Adrenal gland (tissue), 12 donors: ENCODE results near the gene AMT. TPM values are rescaled to one million over a fixed set of nuclear protein-coding genes. Genes with fewer than 3 reads are reported as not detected.
"Not testable (repeated sequence)": the region's sequence is repeated elsewhere in the genome, so short reads cannot be mapped to it uniquely, and the experiment has no call there.

Source experiments
- DNase-seq, 7 donors: peaks; one replicate each; pipeline ENCODE4 v3.0.0-alpha.2; 2019 to 2020
- H3K27ac ChIP-seq, 5 donors: fragments of 200-600 bp; sonication (generic) in 4 of 5; 1 replicate in 3 of 5; 2 replicates in 2 of 5; pipeline versions ENCODE4 v1.5.1 to v1.8.0; 2016 to 2020; ENCODE audit warnings: mild to moderate bottlenecking in 1 of 5
- H3K27me3 ChIP-seq: fragments of 200-600 bp; 2 replicates; pipeline ENCODE4 v1.8.0; 2021
- H3K36me3 ChIP-seq, 2 donors: fragments of 200-600 bp; replicated peaks in 1 of 2; 1 replicate in 1 of 2; 2 replicates in 1 of 2; pipeline versions ENCODE4 v1.5.1 to v1.8.0; 2018 to 2022
- H3K4me1 ChIP-seq, 2 donors: fragments of 200-600 bp; replicated peaks in 1 of 2; 1 replicate in 1 of 2; 2 replicates in 1 of 2; pipeline versions ENCODE4 v1.5.1 to v1.8.0; 2018 to 2021
- H3K4me3 ChIP-seq, 4 donors: fragments of 200-600 bp; sonication (generic) in 3 of 4; one replicate each; pipeline ENCODE4 v1.5.1; 2016 to 2018
- H3K9me3 ChIP-seq, 3 donors: fragments of 200-600 bp; sonication (generic) in 1 of 3; replicated peaks in 1 of 3; 1 replicate in 2 of 3; 2 replicates in 1 of 3; pipeline versions ENCODE4 v1.5.1 to v1.8.0; 2016 to 2021
- POLR2A ChIP-seq, 2 donors: fragments of 450-650 bp; IDR thresholded peaks; one replicate each; pipeline ENCODE4 v1.6.1; 2017; ENCODE audit warnings: antibody characterized with exemption in 2 of 2, mild to moderate bottlenecking in 2 of 2, moderate library complexity in 1 of 2
- WGBS, 4 donors: extraction: QIAGEN DNeasy Blood & Tissue Kit in 2 of 4; methylation state at CpG; one replicate each; pipeline versions ENCODE4 v1.1.5 to v1.1.7; 2013 to 2017; 5-methylcytosine and 5-hydroxymethylcytosine counted together
- intact Hi-C, 2 donors: fragments of 100-400 bp; cut with DNase I; formaldehyde crosslinking; loops; one replicate each; pipeline versions ENCODE4 v1.14.1 to v1.15.0; 2022 to 2023
- polyA plus RNA-seq, 3 donors: library from polyadenylated mRNA; stranded (reverse); fragments of 200-250 nt in 2 of 3; fragments of 350-450 nt in 1 of 3; fragmentation: Illumina TruSeq in 1 of 3; extraction: RNeasy Lipid Tissue Mini Kit (QIAGEN cat#74804) in 1 of 3; gene quantifications; one replicate each; pipeline ENCODE4 v1.2.3, GENCODE V29; 2013 to 2014
- total RNA-seq, 9 donors: library from RNA; depleted of rRNA in 4 of 9; stranded (reverse); fragments of >200 nt in 4 of 9; fragments of 120-200 nt in 1 of 9; fragmentation: NEBNext Ultra II Directional in 1 of 9; extraction: Animal tissue kit (Norgen Biotek cat#: 25700) in 1 of 9; gene quantifications; one replicate each; pipeline versions ENCODE4 v1.1.0 to v1.2.4, GENCODE V29; 2013 to 2023
- TF ChIP-seq, protein P1 (sequence below), 6 experiments: fragments of 450-650 bp in 4 of 6; fragments of 200-600 bp in 2 of 6; sonication (generic) in 1 of 6; IDR thresholded peaks; 1 replicate in 5 of 6; 2 replicates in 1 of 6; pipeline versions ENCODE4 v1.5.1 to v1.8.0; 2016 to 2021; ENCODE audit warnings: antibody characterized with exemption in 6 of 6, mild to moderate bottlenecking in 2 of 6, moderate library complexity in 1 of 6
- donor health status: healthy with polysubstance abuse.
- donor health status: Bipolar disorder and iron deficiency.
- donor health status: DM: yes; HTN: yes; CAD: no.
- donor health status: DM: no; HTN: no; CAD: no.
- donor health status: DM: no; HTN: no; CAD: no.
- donor health status: DM: yes; HTN: yes; CAD: no.

The AMT gene
- total and polyA plus RNA-seq, 12 donors, result 5.6 to 55.8 (median 20.7) TPM

DNA sequence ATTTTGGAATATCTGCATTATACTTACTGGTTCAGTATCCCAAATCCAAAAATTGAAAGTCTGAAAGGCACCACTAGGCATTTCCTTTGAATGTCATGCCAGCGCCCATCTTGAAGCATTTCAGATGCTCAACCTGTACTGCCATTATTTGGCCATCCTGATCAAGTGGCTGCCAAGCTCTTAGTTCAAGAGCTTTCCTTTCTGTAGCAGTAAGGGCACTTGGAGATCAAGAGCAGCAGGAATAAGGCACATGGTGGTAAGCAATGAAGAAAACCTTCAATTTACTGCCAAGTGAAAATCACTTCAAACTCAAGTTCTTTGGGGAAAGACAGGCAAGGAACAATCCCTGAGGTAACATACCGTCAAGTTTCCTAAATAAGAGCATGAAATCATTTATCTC is 20.5 kb downstream of the AMT start:
- intact Hi-C loops, result loop anchor here in 1 of 2 donors (10.0 kb wide), 1 partner anchor 47 kb away; the partner anchor contains the start of gene GPX1

DNA sequence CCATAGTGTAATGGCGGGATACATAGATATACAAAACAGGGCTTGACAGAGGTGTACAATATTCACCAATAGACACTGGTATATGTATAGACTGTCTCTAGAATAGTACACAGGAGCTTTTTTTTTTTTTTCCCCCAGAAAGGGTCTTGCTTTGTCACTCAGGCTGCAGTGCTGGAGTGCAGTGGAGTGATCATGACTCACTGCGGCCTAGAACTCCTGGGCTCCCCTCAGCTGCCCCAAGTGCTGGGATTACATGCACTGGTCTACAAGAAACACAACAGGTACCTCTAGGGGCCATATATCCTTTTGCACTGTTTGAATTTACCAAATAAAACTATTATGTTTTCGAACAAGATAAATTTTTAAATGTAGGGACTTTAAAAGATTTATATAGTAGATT is 22.8 kb downstream of the AMT start:
- Histone ChIP-seq H3K27ac (peak overlapping the region in 1 of 5 donors; percentile 51), H3K4me3 (no peak overlapping the region), H3K36me3 (peaks cover 0 to 21% of the 10 kb centered on the region in 2 donors), H3K9me3 (no peaks in the 10 kb centered on the region), H3K4me1 (peaks cover 7 to 53% of the 10 kb centered on the region in 2 donors), H3K27me3 (no peaks in the 10 kb centered on the region)
- DNase-seq, result peak in 1 of 7 donors; percentile 19
- intact Hi-C loops, result no loop called here
- TF ChIP-seq, protein P1, sequence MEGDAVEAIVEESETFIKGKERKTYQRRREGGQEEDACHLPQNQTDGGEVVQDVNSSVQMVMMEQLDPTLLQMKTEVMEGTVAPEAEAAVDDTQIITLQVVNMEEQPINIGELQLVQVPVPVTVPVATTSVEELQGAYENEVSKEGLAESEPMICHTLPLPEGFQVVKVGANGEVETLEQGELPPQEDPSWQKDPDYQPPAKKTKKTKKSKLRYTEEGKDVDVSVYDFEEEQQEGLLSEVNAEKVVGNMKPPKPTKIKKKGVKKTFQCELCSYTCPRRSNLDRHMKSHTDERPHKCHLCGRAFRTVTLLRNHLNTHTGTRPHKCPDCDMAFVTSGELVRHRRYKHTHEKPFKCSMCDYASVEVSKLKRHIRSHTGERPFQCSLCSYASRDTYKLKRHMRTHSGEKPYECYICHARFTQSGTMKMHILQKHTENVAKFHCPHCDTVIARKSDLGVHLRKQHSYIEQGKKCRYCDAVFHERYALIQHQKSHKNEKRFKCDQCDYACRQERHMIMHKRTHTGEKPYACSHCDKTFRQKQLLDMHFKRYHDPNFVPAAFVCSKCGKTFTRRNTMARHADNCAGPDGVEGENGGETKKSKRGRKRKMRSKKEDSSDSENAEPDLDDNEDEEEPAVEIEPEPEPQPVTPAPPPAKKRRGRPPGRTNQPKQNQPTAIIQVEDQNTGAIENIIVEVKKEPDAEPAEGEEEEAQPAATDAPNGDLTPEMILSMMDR (IDR thresholded peaks at IDR 0.05), result no peak
- no peak for TF ChIP-seq POLR2A (IDR thresholded peaks at IDR 0.05)
- 86 to 92% (median 89%) methylated on average over 3 of the region's 3 CpGs for WGBS, 4 donors

More for the DNA sequence above, 20.5 kb downstream of the AMT start:
- WGBS, 4 donors, result 80 to 89% (median 84%) methylated on average over 2 of the region's 2 CpGs
- no peak for DNase-seq
- Histone ChIP-seq H3K36me3 (peaks cover 0 to 6% of the 10 kb centered on the region in 2 donors), H3K4me1 (peaks cover 17 to 61% of the 10 kb centered on the region in 2 donors), H3K9me3 (no peaks in the 10 kb centered on the region), H3K27me3 (no peaks in the 10 kb centered on the region), H3K27ac (no peak overlapping the region), H3K4me3 (no peak overlapping the region)
- TF ChIP-seq POLR2A (IDR thresholded peaks at IDR 0.05), result no peak
- TF ChIP-seq, protein P1 (IDR thresholded peaks at IDR 0.05), result no peak

DNA sequence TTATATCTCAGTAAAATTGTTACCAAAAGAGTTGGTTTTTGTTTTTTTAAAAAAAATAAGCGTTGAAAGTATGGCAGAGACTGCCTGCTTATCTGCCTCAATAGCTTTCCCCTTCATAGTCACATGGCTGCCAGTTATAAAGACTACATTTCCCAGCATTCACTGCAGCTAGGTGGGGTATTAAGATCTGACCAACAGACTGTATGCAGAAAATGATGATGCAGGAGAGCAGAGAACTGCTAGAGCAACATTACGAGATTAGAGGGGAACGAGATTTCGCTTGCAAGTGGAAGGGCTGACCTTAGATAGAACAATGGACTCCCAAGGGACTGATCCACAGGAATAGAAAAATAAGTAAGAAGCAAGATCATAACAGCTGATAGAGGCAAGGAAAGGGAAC is 24.8 kb downstream of the AMT start:
- Histone ChIP-seq H3K36me3 (peaks cover 0 to 22% of the 10 kb centered on the region in 2 donors), H3K9me3 (no peaks in the 10 kb centered on the region), H3K4me1 (peaks cover 11 to 68% of the 10 kb centered on the region in 2 donors), H3K4me3 (no peak overlapping the region), H3K27ac (peak overlapping the region in 2 of 5 donors; percentile 10 to 50), H3K27me3 (no peaks in the 10 kb centered on the region)
- DNase-seq, result peak in 1 of 7 donors; percentile 16
- intact Hi-C loops, result no loop called here
- 47 to 61% (median 53%) methylated on average over 4 of the region's 4 CpGs for WGBS, 4 donors
- no peak for TF ChIP-seq POLR2A (IDR thresholded peaks at IDR 0.05)
- TF ChIP-seq, protein P1 (IDR thresholded peaks at IDR 0.05), result no peak

DNA sequence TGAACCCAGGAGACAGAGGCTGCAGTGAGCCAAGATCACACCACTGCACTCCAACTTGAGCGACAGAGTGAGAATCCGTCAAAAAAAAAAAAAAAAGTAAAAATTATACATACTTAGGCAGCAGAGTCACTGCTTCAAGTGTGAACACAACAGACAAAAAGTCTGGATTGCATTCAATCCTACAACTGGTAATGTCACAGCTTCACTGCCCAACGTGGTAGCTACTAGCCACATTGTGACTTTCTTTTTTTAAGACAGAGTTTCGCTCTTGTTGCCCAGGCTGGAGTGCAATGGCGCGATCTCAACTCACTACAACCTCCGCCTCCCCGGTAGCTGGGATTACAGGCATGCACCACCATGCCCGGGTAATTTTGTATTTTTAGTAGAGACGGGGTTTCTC is 31.0 kb downstream of the AMT start:
- H3K27ac ChIP-seq, H3K9me3 ChIP-seq, intact Hi-C loops, H3K27me3 ChIP-seq, H3K4me3 ChIP-seq, DNase-seq: not testable (repeated sequence)
- H3K36me3 ChIP-seq, result peaks cover 0 to 12% of the 10 kb centered on the region in 2 donors
- WGBS, 4 donors, result 81 to 91% (median 88%) methylated on average over 10 of the region's 10 CpGs
- peaks cover 5 to 39% of the 10 kb centered on the region in 2 donors for H3K4me1 ChIP-seq

DNA sequence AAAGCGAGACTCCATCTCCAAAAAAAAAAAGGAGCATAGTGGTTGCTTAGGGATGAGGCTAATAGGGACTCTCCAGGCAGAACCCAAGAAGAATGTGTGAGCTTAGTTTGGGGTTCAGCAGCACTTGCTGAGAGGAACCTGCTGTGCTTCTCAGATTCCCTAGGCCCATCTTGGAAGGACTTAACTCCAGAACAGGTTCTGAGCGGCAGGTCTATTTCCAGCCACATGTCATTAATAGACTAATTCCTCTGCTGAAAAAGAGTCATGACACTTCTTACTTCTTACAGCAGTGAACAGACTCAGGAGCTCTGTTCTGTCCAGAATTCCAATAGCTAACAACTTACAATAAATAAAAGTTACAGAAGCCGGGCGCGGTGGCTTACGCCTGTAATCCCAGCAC is 33.0 kb downstream of the AMT start:
- intact Hi-C loops, result no loop called here
- H3K9me3 ChIP-seq, result no peaks in the 10 kb centered on the region

More for the DNA sequence above, 33.0 kb downstream of the AMT start:
- no peak overlapping the region for H3K4me3 ChIP-seq
- TF ChIP-seq, protein P1 (IDR thresholded peaks at IDR 0.05), result no peak
- TF ChIP-seq POLR2A (IDR thresholded peaks at IDR 0.05), result no peak
- no peak overlapping the region for H3K27ac ChIP-seq
- 95 to 99% (median 98%) methylated on average over 6 of the region's 6 CpGs for whole genome bisulfite sequencing, 4 donors
- H3K4me1 ChIP-seq, result peaks cover 6 to 49% of the 10 kb centered on the region in 2 donors
- H3K27me3 ChIP-seq, result no peaks in the 10 kb centered on the region
- no peak for DNase-seq
- no peaks in the 10 kb centered on the region for H3K36me3 ChIP-seq
